GM12892 (cell line): Measurements from ENCODE around the gene EARS2.
"Not testable (repeated sequence)": the region's sequence is repeated elsewhere in the genome, so short reads cannot be mapped to it uniquely, and the experiment has no call there.

Source experiments
- POLR2A ChIP-seq: IDR thresholded peaks from 2 replicates; pipeline ENCODE4 v1.6.1; 2011; ENCODE audit warnings: low read depth, low read length, control low read depth
- POLR2AphosphoS5 ChIP-seq: IDR thresholded peaks from 2 replicates; pipeline ENCODE4 v1.6.1; 2011; ENCODE audit warnings: low read depth, low read length, control low read depth
- TAF1 ChIP-seq: IDR thresholded peaks from 2 replicates; pipeline ENCODE4 v1.6.1; 2011; ENCODE audit warnings: low read depth, mild to moderate bottlenecking, control low read depth, low read length, borderline replicate concordance

DNA sequence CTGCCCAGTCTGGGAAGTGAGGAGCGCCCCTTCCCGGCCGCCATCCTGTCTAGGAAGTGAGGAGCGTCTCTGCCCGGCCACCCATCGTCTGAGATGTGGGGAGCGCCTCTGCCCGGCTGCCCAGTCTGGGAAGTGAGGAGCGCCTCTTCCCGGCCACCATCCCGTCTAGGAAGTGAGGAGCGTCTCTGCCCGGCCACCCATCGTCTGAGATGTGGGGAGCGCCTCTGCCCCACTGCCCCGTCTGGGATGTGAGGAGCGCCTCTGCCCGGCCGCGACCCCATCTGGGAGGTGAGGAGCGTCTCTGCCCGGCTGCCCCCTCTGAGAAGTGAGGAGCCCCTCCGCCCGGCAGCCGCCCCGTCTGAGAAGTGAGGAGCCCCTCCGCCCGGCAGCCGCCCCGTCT, 26.1 kb upstream of the EARS2 start:
- TF ChIP-seq TAF1, POLR2A, POLR2AphosphoS5: not testable (repeated sequence)
